Esophagus squamous epithelium (tissue), 4 donors: ENCODE measurements around the gene GLIPR2.

Experiments
- CTCF ChIP-seq, 6 experiments: fragments of 450-650 bp in 4 of 6; fragments of 200-600 bp in 2 of 6; sonication (generic) in 2 of 6; IDR thresholded peaks; one replicate each; pipeline ENCODE4 v1.5.1; 2016 to 2019; ENCODE audit warnings: antibody characterized with exemption in 6 of 6, mild to moderate bottlenecking in 4 of 6, moderate library complexity in 4 of 6
- POLR2A ChIP-seq, 4 donors: fragments of 450-650 bp; IDR thresholded peaks; one replicate each; pipeline ENCODE4 v1.6.1; 2017; ENCODE audit warnings: antibody characterized with exemption in 4 of 4, mild to moderate bottlenecking in 4 of 4, moderate library complexity in 3 of 4

- TF ChIP-seq CTCF (IDR thresholded peaks at IDR 0.05), result no peak
- TF ChIP-seq POLR2A (IDR thresholded peaks at IDR 0.05), result no peak
Observed at GRCh38 chr9:36210722-36211121, 74.2 kb downstream of the GLIPR2 start.
